GM06990 (cell line): ENCODE results near the gene ST6GALNAC4.

Experiments
- DNase-seq: peaks from one replicate; pipeline ENCODE4 v3.0.0-alpha.2; 2011; ENCODE audit not compliant: insufficient read length; ENCODE audit errors: extremely low read depth
- H3K27me3 ChIP-seq: replicated peaks from 2 replicates; pipeline ENCODE4 v1.6.0; 2011; ENCODE audit warnings: low read length; ENCODE audit not compliant: control insufficient read depth, insufficient read depth
- H3K36me3 ChIP-seq: 2 replicates; pipeline ENCODE4 v1.5.1; 2011; ENCODE audit warnings: low read length; ENCODE audit not compliant: control insufficient read depth, insufficient read depth
- H3K4me3 ChIP-seq: replicated peaks from 2 replicates; pipeline ENCODE4 v1.5.1; 2011; ENCODE audit warnings: low read depth, mild to moderate bottlenecking, control low read depth, low read length
- CTCF ChIP-seq: IDR thresholded peaks from 2 replicates; pipeline ENCODE4 v1.5.1; 2011; ENCODE audit warnings: low read length, control low read depth, mild to moderate bottlenecking, inconsistent platforms; ENCODE audit not compliant: insufficient read depth, poor library complexity, severe bottlenecking

ST6GALNAC4 gene

GRCh38 chr9:127944586-127945218 is 27.9 kb upstream of the ST6GALNAC4 start:
- no peak for TF ChIP-seq CTCF
- peaks cover 35% of the 10 kb centered on the region for H3K36me3 ChIP-seq
- no peak for DNase-seq
- H3K4me3 ChIP-seq, result no peak overlapping the region
- no peaks in the 10 kb centered on the region for H3K27me3 ChIP-seq

GRCh38 chr9:127943731-127944144 is 26.9 kb upstream of the ST6GALNAC4 start:
- TF ChIP-seq CTCF, result peak; percentile 98
- Histone ChIP-seq H3K4me3 (no peak overlapping the region), H3K27me3 (no peaks in the 10 kb centered on the region), H3K36me3 (peaks cover 35% of the 10 kb centered on the region)
- peak; percentile 64 for DNase-seq

- H3K4me3 ChIP-seq, result no peak overlapping the region
- H3K36me3 ChIP-seq, result peaks cover 31% of the 10 kb centered on the region
- no peak for TF ChIP-seq CTCF
- H3K27me3 ChIP-seq, result no peaks in the 10 kb centered on the region
- no peak for DNase-seq
These were observed 26.3 kb upstream of the ST6GALNAC4 start for GRCh38 chr9:127943011-127943662.

GRCh38 chr9:127942216-127943010 is 25.6 kb upstream of the ST6GALNAC4 start:
- DNase-seq, result no peak
- H3K36me3 ChIP-seq, result peaks cover 29% of the 10 kb centered on the region
- TF ChIP-seq CTCF, result peak; percentile 94

GRCh38 chr9:127941961-127942215 is 25.0 kb upstream of the ST6GALNAC4 start:
- no peaks in the 10 kb centered on the region for H3K27me3 ChIP-seq
- H3K36me3 ChIP-seq, result peaks cover 29% of the 10 kb centered on the region
- DNase-seq, result no peak
- no peak overlapping the region for H3K4me3 ChIP-seq
- TF ChIP-seq CTCF, result no peak

More at GRCh38 chr9:127942216-127943010, 25.6 kb upstream of the ST6GALNAC4 start:
- Histone ChIP-seq H3K4me3 (no peak overlapping the region), H3K27me3 (no peaks in the 10 kb centered on the region)
